HG03196 (cell line): ENCODE results near the gene PRR20G.

ENCODE experiments used
- ATAC-seq: cut with Tn5 transposase; IDR thresholded peaks from one replicate; pipeline ENCODE4 v1.9.1; 2021; ENCODE audit not compliant: unreplicated experiment

The PRR20G gene

GRCh38 chr3:127264794-127265514, 22.9 kb downstream of the PRR20G start:
- no peak for ATAC-seq

GRCh38 chr3:127264292-127264691, 23.6 kb downstream of the PRR20G start:
- no peak for ATAC-seq

GRCh38 chr3:127263586-127264231, 24.1 kb downstream of the PRR20G start:
- ATAC-seq = no peak

GRCh38 chr3:127263037-127263436, 24.8 kb downstream of the PRR20G start:
- ATAC-seq = no peak

GRCh38 chr3:127262533-127262932, 25.3 kb downstream of the PRR20G start:
- ATAC-seq = no peak

- no peak for ATAC-seq
These were observed 25.9 kb downstream of the PRR20G start for GRCh38 chr3:127261925-127262324.

GRCh38 chr3:127260826-127261555, 26.9 kb downstream of the PRR20G start:
- ATAC-seq = no peak

GRCh38 chr3:127260416-127260815, 27.4 kb downstream of the PRR20G start:
- ATAC-seq = no peak

- ATAC-seq = no peak
These were observed 28.0 kb downstream of the PRR20G start for GRCh38 chr3:127259882-127260281.

GRCh38 chr3:127258733-127259132, 29.1 kb downstream of the PRR20G start:
- ATAC-seq = no peak

- no peak for ATAC-seq
These were observed 30.5 kb downstream of the PRR20G start for GRCh38 chr3:127257351-127257750.

GRCh38 chr3:127256733-127257271, 31.0 kb downstream of the PRR20G start:
- ATAC-seq = no peak

- no peak for ATAC-seq
These were observed 31.7 kb downstream of the PRR20G start for GRCh38 chr3:127256138-127256537.

- no peak for ATAC-seq
These were observed 32.3 kb downstream of the PRR20G start for GRCh38 chr3:127255516-127255915.

GRCh38 chr3:127254730-127255129, 33.1 kb downstream of the PRR20G start:
- ATAC-seq = no peak

- ATAC-seq = no peak
These were observed 33.7 kb downstream of the PRR20G start for GRCh38 chr3:127254033-127254644.

- ATAC-seq = no peak
These were observed 34.4 kb downstream of the PRR20G start for GRCh38 chr3:127253491-127253890.

- ATAC-seq = no peak
These were observed 35.4 kb downstream of the PRR20G start for GRCh38 chr3:127252446-127252845.

GRCh38 chr3:127250032-127250431, 37.8 kb downstream of the PRR20G start:
- no peak for ATAC-seq

- ATAC-seq = no peak
These were observed 40.6 kb downstream of the PRR20G start for GRCh38 chr3:127247292-127247691.

GRCh38 chr3:127238602-127239001, 49.2 kb downstream of the PRR20G start:
- ATAC-seq = no peak
